Pulmonary artery endothelial cell (primary cell): ENCODE results near the gene NKAPL. TPM values are rescaled to one million over a fixed set of nuclear protein-coding genes. Genes with fewer than 3 reads are reported as not detected.

ENCODE experiments used
- DNase-seq: peaks from one replicate; pipeline ENCODE4 v3.0.0-alpha.2; 2011; ENCODE audit warnings: low read depth, low spot score
- total RNA-seq: library from RNA; depleted of rRNA; stranded (reverse); fragments of >200 nt; gene quantifications from 2 replicates; pipeline ENCODE4 v1.2.3, GENCODE V29; 2014

NKAPL gene
- total RNA-seq = 0.59 and 1.2 TPM in 2 replicates

DNA sequence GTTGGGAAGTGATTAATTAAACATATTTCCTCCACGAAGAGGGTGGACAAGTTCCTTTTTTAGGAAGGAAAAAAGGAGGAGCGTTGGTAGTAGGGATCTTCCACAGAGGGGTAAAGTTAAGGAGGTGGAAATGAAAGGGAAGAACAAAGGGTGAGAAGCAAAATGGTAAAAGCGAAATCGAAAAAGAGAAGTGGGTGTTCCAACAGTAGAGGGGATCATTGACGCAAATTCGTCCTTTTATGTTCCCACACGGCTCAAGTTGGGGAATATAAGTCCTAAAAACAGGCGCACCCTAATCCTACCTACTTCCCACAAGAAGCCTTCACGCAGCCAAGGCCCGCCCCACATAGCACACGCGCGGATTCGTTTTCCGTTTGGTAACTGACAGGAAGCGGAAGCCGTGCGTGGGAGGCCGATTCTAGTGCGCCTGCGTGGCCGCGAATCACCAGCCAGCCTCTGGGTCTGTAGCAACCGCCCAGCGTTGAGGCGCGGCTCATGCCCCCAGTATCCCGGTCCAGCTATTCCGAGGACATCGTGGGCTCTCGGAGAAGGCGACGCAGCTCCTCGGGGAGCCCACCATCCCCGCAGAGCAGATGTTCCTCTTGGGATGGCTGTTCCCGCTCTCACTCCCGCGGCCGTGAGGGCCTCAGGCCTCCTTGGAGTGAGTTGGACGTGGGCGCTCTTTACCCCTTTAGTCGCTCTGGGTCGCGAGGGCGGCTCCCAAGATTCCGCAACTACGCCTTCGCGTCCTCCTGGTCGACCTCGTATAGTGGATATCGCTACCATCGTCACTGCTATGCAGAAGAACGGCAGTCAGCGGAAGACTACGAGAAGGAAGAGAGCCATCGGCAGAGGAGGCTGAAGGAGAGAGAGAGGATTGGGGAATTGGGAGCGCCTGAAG is at the start of gene NKAPL:
Gene NKAPL, plus strand, starts transcription at position 421 of the 901 bp plus-strand sequence. Its CDS starts 75 bp downstream, at position 496.
- DNase-seq = no peak

DNA sequence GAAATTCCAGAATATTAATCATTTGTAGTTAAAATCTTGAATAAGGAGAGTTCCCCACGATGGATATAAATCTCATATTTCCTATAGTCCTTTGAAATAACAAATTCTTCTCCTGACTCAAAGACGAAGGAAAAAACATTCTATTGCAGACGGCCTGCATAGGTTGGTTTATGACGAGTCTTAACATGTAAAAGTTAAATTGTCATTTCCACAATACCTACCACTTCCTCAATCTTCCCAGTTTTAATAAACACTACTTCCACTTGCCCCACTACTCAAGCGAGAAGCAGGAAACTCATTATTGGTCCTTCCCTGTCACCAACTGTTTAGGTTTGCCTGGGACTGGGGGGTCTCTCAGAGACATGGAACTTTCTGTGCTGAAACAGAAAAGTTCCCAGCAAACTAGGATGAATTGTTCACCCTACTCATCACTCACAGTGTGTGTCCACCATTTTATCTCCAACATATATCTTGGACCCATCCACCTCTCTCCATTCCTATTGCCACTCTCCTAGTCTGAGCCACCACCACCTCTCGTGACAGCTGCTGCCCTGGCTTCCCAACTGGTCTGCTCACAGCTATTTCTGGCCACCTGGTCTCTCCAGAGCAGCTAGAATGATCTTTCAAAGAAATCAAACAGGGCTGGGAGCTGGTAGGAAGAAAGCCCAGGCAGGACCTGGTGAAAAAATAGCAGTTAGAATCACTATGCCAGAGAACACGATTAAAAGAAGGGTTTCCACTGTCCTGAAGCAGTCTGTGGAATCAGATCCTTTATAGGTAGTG is 49.2 kb upstream of the NKAPL start:
- DNase-seq = no peak

DNA sequence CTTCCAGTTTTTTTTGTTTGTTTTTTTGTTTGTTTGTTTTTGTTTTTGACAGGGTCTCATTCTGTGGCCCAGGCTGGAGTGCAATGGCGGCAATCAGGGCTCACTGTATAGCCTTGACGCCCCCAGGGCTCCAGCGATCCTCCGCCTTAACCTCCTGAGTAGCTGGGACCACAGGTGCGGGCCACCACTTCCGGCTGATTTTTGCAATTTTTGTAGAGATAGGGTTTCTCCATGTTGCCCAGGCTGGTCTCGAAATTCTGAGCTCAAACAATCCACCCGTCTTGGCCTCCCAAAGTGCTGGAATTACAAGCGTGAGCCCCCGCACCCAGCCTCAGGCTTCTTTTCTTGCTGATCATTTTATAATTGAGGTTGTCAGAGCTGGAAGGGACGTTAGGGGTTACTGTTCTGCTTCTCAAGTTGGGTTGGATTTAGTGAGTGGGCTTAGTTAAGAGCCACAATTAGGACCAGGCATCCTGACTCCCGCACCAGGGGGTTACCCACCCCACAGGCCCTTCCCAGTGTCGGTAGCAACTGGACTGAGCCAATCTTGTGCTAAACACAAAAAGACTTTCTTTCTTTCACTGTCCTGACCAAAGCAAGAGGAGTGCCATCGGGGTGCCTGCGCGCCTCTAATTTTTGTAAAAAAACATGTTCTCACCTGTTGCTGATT is 47.1 kb upstream of the NKAPL start:
- no peak for DNase-seq

GRCh38 chr6:28212510-28213212 is 46.4 kb upstream of the NKAPL start:
- DNase-seq = peak; percentile 50

- DNase-seq = no peak
Observed at GRCh38 chr6:28213213-28213523, 45.9 kb upstream of the NKAPL start.

DNA sequence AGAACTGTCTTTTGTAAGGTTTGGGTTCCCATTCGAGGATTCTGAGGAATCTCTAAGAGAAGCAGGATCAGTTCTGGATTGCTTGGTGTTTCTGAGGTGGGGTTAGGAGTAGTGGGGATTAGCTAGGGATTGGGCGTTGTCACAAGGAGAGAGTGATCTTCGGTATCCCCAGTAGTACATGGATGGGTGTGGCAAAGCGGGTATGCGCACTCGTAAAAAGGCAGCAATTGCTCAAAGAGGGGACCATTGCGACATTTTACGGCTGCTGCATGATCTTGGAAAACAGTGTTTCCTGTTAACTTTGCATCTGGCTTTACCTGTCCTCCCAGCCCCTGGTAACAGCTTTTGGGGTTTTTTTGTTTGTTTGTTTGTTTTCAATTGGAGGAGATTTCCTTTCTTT is 43.7 kb upstream of the NKAPL start:
- no peak for DNase-seq

GRCh38 chr6:28217890-28218289 is 41.2 kb upstream of the NKAPL start:
- no peak for DNase-seq

DNA sequence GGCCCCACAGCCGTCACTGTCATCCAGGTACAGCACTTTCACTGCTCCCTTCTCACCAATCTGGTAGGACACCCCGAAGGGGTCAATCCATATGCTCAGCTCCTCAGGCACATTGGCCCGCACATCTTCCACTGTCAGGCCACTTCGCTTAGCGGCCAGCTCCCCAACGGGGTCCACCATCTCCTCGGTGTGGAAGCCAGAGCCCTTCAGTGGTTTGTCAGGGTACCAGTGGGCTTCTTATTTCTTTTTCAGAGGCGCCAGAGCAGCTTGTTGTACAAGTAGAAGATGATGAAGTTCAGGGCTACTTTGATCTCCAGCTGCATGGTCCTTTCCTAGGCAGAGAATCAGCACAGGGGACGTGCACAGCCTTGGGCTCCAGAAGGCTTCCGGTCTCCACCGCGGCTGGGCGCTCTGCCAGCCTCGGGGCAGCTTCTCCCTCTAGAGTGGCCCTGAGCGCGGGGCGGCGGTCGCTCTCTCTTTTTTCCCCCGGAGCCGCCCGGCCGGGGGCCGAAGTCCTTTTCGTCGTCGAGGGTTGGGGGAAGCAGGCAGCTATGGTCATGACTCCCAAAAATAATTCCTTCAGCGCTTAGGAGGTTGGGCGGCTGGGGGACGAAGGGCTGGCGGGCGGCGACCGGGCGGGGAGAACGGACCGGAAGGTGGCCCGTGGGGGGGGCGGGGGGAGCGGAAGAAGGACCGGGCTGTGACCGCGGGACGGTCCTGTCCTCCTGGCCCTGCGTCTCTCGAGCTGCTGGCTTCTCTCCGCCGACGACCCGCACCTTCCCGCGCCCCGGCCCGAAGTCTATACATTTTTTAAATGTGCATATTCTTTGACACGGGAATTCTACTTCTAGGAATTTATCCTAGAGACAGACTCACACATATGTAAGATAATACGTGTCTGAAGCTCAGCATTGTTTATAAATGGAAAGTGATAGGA is 40.5 kb upstream of the NKAPL start:
- peak; percentile 17 for DNase-seq

DNA sequence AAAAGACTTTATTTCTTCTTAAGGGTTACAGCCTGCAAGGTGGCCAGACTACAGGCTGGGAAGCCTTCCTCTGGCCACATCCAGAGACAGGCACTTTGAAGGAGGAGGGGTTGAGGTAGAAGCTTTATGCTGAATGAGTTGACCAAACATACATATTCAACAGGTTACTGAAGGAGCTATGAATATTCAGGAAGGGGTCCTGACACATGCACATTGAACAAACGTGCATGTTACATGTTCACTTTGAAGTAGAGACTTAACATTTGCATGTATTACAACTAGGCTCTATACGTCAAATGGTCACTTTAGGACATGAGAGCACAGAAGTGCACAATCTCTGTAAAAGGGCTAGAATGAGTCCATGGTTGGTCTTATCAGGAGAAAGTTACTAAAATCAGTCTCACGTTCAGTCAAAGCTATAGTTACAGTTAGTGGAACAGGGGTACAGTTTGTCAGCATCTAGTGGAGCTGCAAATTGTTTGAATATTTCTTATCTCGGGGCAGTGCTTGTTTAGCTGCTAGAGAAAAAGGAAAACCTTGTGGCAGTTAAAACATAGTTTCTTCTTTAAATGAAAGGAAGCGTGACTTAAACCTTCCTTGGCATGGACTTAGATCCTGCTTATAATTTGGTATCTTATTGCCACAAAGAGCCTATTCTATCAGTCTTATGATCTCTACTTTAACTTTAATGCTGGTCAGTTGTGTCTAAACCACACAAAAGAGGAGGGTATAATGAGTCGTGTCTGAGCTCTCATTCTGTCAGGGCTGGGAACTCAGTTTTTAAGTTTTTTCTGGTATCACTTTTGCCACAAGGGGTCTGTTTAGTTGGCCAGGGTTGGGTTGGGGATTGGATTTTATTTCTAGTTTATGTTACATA is 38.6 kb upstream of the NKAPL start:
- no peak for DNase-seq

DNA sequence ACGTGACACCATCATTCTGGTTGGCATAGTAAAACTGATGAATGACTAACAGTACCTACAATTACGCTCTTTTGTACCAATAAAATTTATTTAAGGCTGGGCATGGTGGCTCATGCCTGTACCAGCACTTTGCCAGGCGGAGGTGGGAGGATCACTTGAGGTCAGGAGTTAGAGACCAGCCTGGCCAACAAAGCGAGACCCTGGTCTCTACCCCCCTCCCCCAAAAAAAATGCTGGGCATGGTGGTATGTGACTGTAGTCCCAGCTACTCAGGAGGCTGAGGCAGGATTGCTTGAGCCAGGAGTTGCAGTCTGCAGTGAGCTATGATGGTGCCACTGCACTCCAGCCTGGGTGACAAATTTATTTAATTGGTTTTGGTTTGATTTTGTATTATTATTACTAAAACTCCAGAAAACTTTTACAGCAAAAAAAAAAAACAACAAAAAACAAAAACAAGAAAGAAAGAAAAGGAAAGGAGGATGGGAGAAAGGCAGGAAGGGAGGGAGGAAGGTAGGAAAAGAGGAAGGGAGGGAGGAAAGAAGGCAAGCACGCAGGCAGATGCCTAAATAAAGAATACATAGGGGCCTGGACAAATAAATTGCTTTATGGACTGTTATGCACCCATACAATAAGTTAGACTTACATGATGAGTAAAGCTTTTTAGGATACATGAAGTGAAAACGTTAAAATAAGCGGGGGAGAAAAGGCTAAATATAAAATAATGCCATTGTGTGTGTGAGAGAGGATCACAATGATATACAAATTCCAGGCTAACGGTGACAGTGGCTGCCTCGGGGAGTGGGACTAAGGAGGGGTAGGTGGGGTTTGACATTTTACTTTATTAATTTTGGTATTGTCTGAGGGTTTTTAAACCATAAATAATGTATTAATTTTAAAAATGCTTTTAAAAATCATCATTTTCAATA is 34.7 kb upstream of the NKAPL start:
- no peak for DNase-seq

- DNase-seq = peak; percentile 88
Observed at GRCh38 chr6:28225056-28225834, 33.9 kb upstream of the NKAPL start, which contains the start of gene ZSCAN9. Gene ZSCAN9 (plus strand): TSS chr6:28225275. CDS start chr6:28227085, 1,810 bp downstream.

DNA sequence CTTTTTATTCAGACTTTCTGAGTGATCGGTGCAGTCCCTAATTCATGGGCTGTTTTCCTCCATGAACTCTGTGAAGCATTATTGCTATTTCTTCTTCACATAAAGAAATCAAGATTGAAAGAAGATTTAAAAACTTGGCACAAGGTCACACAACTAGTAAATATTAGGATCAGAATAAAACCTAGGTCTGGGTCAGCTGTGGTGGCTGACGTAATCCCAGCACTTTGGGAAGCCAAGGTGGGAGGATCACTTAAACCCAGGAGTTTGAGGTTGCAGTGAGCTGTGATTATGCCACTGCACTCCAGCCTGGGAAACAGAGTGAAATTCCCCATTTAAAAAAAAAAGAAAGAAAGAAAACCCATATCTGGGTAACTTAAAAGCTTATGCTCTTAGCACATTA is 32.6 kb upstream of the NKAPL start:
- no peak for DNase-seq

- no peak for DNase-seq
Observed at GRCh38 chr6:28232785-28233184, 26.3 kb upstream of the NKAPL start.

DNA sequence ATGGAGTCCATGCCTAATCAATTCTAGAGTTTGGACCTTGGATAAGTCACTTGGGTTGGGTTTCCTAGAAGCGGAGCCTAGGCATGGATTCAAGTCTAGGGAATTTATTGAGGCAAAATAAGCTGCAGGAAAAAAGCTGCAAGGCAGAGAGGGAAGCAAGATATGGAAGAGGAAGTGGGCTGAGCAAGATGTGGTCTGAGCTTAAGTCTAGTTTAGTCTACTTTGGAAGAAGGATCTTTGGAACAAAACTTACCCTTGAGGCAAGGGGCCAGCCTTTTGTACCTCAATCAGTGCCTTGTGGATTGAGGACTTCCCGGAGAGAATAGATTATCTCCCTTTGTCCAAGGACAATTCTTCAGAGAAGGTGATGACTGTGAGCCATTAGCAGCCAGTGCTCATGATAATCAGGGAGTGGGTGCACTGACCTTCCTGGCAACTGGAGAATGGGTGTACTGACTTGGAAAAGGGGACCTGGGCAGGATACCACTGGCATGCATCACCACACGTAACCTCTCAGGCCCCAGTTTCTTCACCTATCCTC is 23.1 kb upstream of the NKAPL start:
- no peak for DNase-seq

GRCh38 chr6:28239636-28240035 is 19.5 kb upstream of the NKAPL start:
- no peak for DNase-seq

DNA sequence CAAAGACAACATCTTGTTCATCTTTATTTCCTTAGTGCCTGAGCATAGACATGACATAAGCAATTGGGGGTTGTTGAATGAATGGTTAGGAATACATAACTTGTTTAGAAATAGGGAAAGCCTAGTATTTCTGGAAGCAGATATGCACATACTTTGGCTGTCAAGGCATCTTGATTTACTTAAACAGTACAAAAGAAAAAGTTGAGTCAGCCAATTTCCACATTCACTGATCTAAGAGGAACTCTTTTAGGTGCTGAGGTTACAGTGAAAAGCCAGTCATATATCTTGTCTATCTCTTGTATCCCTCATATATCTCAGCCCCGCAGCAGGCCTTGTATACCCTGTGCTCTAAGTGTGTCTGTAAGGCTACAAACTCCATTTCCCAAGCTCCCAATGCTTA is 18.6 kb upstream of the NKAPL start:
- no peak for DNase-seq

GRCh38 chr6:28243946-28244345 is 15.2 kb upstream of the NKAPL start:
- no peak for DNase-seq
